HepG2 (cell line): ENCODE measurements around the gene CHST11. TPM values are rescaled to one million over a fixed set of nuclear protein-coding genes. Genes with fewer than 3 reads are reported as not detected.

Source experiments
- ATAC-seq: fragments of 200-7000 bp; cut with Tn5 transposase; 3 replicates; pipeline ENCODE4 v1.9.1; 2020; ENCODE audit warnings: mild to moderate bottlenecking, moderate library complexity
- BruUV-seq: library from RNA; stranded (reverse); fragments of 400-500 nt; replicated peaks from 2 replicates; lab custom pipeline; 2021; lab: Mats Ljungman, UMichigan
- CTCF ChIA-PET: fragments of 300-600 bp; formaldehyde crosslinking; extraction: SDS; loops from one replicate; lab custom pipeline; 2021; ENCODE audit warnings: low total read pairs, inconsistent platforms, low intra/inter-chr PET ratio; lab: Yijun Ruan, JAX
- POLR2A ChIA-PET: fragments of 350-600 bp; sonication (Branson Sonifier 250); formaldehyde crosslinking; loops from one replicate; lab custom pipeline; 2020; ENCODE audit warnings: antibody characterized with exemption, inconsistent platforms; lab: Yijun Ruan, JAX
- DNase-seq: peaks from one replicate; pipeline ENCODE4 v3.0.0-alpha.2; 2015; ENCODE audit warnings: low spot score
- FAIRE-seq: peaks from 3 replicates; lab custom pipeline; 2011; peaks lifted over from hg19 to GRCh38; lab: Jason Lieb, UNC
- H2AFZ ChIP-seq: one replicate; pipeline ENCODE4 v1.6.1; 2011; ENCODE audit warnings: low read length, inconsistent platforms
- H3K27ac ChIP-seq: fragments of 300-600 bp; 3 replicates; pipeline ENCODE4 v1.8.0; 2011; ENCODE audit warnings: mixed run types, mild to moderate bottlenecking, mixed read lengths, low read length, inconsistent platforms; ENCODE audit not compliant: insufficient read depth; ENCODE audit errors: extremely low read length
- H3K27me3 ChIP-seq, 2 experiments: fragments of 200-600 bp in 1 of 2; 2 replicates in 1 of 2; 3 replicates in 1 of 2; pipeline versions ENCODE4 v1.6.0 to v1.8.0; 2011; ENCODE audit warnings: low read length in 2 of 2, mild to moderate bottlenecking in 2 of 2, moderate library complexity in 2 of 2, inconsistent platforms in 1 of 2; ENCODE audit not compliant: insufficient read depth in 2 of 2, control insufficient read depth in 1 of 2
- H3K36me3 ChIP-seq, 2 experiments: fragments of 200-600 bp in 1 of 2; replicated peaks in 1 of 2; 2 replicates in 1 of 2; 3 replicates in 1 of 2; pipeline versions ENCODE4 v1.5.1 to v1.8.0; 2011; ENCODE audit warnings: low read length in 2 of 2, inconsistent platforms in 1 of 2; ENCODE audit not compliant: insufficient read depth in 2 of 2, control insufficient read depth in 1 of 2
- H3K4me1 ChIP-seq: 2 replicates; pipeline ENCODE4 v1.5.1; 2012; ENCODE audit warnings: low read length, inconsistent platforms; ENCODE audit not compliant: insufficient read depth
- H3K4me2 ChIP-seq: 2 replicates; pipeline ENCODE4 v1.6.0; 2011; ENCODE audit warnings: low read depth, low read length, inconsistent platforms
- H3K4me3 ChIP-seq, 3 experiments: fragments of 200-600 bp in 1 of 3; sonication (generic), shearing (Covaris generic) in 1 of 3; replicated peaks in 1 of 3; 2 replicates each; pipeline ENCODE4 v1.5.1; 2011 to 2016; ENCODE audit warnings: low read length in 3 of 3, inconsistent platforms in 2 of 3, low read depth in 2 of 3, mild to moderate bottlenecking in 2 of 3, control low read depth in 1 of 3, mixed read lengths in 1 of 3; ENCODE audit not compliant: insufficient read depth in 1 of 3
- H3K79me2 ChIP-seq: one replicate; pipeline ENCODE4 v1.6.1; 2011; ENCODE audit warnings: low read length, inconsistent platforms; ENCODE audit not compliant: insufficient read depth
- H3K9ac ChIP-seq: 2 replicates; pipeline ENCODE4 v1.6.0; 2011; ENCODE audit warnings: mild to moderate bottlenecking, low read depth, low read length, inconsistent platforms; ENCODE audit not compliant: insufficient read depth
- H3K9me3 ChIP-seq: 2 replicates; pipeline ENCODE4 v1.5.1; 2012; ENCODE audit warnings: mild to moderate bottlenecking, low read length
- H4K20me1 ChIP-seq: 2 replicates; pipeline ENCODE4 v1.6.0; 2011; ENCODE audit warnings: inconsistent platforms, mild to moderate bottlenecking, low read length, moderate library complexity; ENCODE audit not compliant: insufficient read depth
- AFF4 ChIP-seq: sonication (generic); formaldehyde crosslinking; IDR thresholded peaks from 2 replicates; pipeline ENCODE4 v1.4.0; 2020; ENCODE audit warnings: missing genetic modification reagents
- CAMTA2 ChIP-seq: sonication (generic); formaldehyde crosslinking; IDR thresholded peaks from 2 replicates; pipeline ENCODE4 v1.4.0; 2020; ENCODE audit warnings: mild to moderate bottlenecking, missing genetic modification reagents, borderline replicate concordance
- KMT2A ChIP-seq: sonication (generic); formaldehyde crosslinking; IDR thresholded peaks from 2 replicates; pipeline ENCODE4 v1.4.0; 2020; ENCODE audit warnings: missing genetic modification reagents
- MLXIP ChIP-seq: sonication (generic); formaldehyde crosslinking; IDR thresholded peaks from 2 replicates; pipeline ENCODE4 v1.9.0; 2021; ENCODE audit warnings: missing genetic modification reagents, borderline replicate concordance
- PBX3 ChIP-seq: sonication (generic); formaldehyde crosslinking; IDR thresholded peaks from 2 replicates; pipeline ENCODE4 v1.8.1; 2023; ENCODE audit warnings: missing genetic modification reagents, inconsistent platforms, borderline replicate concordance
- RFX5 ChIP-seq: IDR thresholded peaks from 2 replicates; pipeline ENCODE4 v1.6.1; 2011; ENCODE audit warnings: low read depth, low read length, improper control_type of control experiment
- SRSF9 ChIP-seq: fragments of 200-400 bp; formaldehyde crosslinking; IDR thresholded peaks from 2 replicates; pipeline ENCODE4 v1.6.1; 2018; ENCODE audit warnings: borderline replicate concordance, mild to moderate bottlenecking, low read depth, low read length; ENCODE audit not compliant: insufficient read depth, poor library complexity, severe bottlenecking
- U2AF2 ChIP-seq: fragments of 200-400 bp; formaldehyde crosslinking; IDR thresholded peaks from 2 replicates; pipeline ENCODE4 v1.6.1; 2017; ENCODE audit warnings: low read depth, mild to moderate bottlenecking, low read length
- ZFP36L1 ChIP-seq: sonication (generic); formaldehyde crosslinking; IDR thresholded peaks from 2 replicates; pipeline ENCODE4 v1.8.0; 2022; ENCODE audit warnings: mild to moderate bottlenecking, missing genetic modification reagents, moderate library complexity
- ZFP91 ChIP-seq: sonication (generic); formaldehyde crosslinking; IDR thresholded peaks from 2 replicates; pipeline ENCODE4 v1.9.0; 2022; ENCODE audit warnings: missing genetic modification reagents, mild to moderate bottlenecking, borderline replicate concordance
- ZNF510 ChIP-seq: sonication (generic); formaldehyde crosslinking; IDR thresholded peaks from 2 replicates; pipeline ENCODE4 v1.4.0; 2020; ENCODE audit warnings: low read depth, mild to moderate bottlenecking, missing genetic modification reagents
- ZNF776 ChIP-seq: sonication (generic); formaldehyde crosslinking; IDR thresholded peaks from 2 replicates; pipeline ENCODE4 v1.4.0; 2020; ENCODE audit warnings: mild to moderate bottlenecking, missing genetic modification reagents
- ZNF780A ChIP-seq: sonication (generic); formaldehyde crosslinking; IDR thresholded peaks from 2 replicates; pipeline ENCODE4 v1.8.0; 2022; ENCODE audit warnings: mild to moderate bottlenecking, missing genetic modification reagents, moderate library complexity
- WGBS: methylation state at CpG from one replicate; pipeline ENCODE4 v1.1.6; 2017; ENCODE audit warnings: low lambda C conversion rate; 5-methylcytosine and 5-hydroxymethylcytosine counted together
- in situ Hi-C: cut with HindIII; loops from 2 replicates; pipeline ENCODE4 v1.10.0; 2017; ENCODE audit warnings: low pct_unique_long_range_greater_than_20kb; ENCODE audit not compliant: extremely low pct_ligation_motif_present
- intact Hi-C: fragments of 100-400 bp; cut with micrococcal nuclease; formaldehyde crosslinking; loops from one replicate; pipeline ENCODE4 v1.10.0; 2022; ENCODE audit not compliant: unreplicated experiment
- polyA plus RNA-seq, 8 experiments: library from polyadenylated mRNA; depleted of rRNA in 3 of 8; stranded (reverse) in 7 of 8; unstranded in 1 of 8; fragments of >200 nt; fragmentation: Illumina TruSeq in 4 of 8; extraction: Trizol in 4 of 8; gene quantifications; 2 replicates each; pipeline versions ENCODE4 v1.2.1 to v1.2.3, GENCODE V29; 2011 to 2016; ENCODE audit warnings: low read depth in 4 of 8, missing spikeins in 1 of 8, mixed read lengths in 1 of 8; ENCODE audit not compliant: insufficient read depth in 1 of 8
- total RNA-seq, 5 experiments: library from RNA; depleted of rRNA; stranded (reverse); fragments of >200 nt; fragmentation: Illumina TruSeq; extraction: Trizol; gene quantifications; 2 replicates each; pipeline ENCODE4 v1.2.3, GENCODE V29; 2016; ENCODE audit warnings: low read depth in 1 of 5
- TF ChIP-seq, protein P1 (sequence below): sonication (generic); formaldehyde crosslinking; IDR thresholded peaks from 2 replicates; pipeline ENCODE4 v1.5.1; 2020; ENCODE audit warnings: missing genetic modification reagents, mild to moderate bottlenecking, borderline replicate concordance

Gene CHST11
- total and polyA plus RNA-seq, 2 of the 13 experiments (the other 11 are each of a cell fraction or from before 2014, with no cell fraction given) = 0.15 TPM; not detected in 1

DNA sequence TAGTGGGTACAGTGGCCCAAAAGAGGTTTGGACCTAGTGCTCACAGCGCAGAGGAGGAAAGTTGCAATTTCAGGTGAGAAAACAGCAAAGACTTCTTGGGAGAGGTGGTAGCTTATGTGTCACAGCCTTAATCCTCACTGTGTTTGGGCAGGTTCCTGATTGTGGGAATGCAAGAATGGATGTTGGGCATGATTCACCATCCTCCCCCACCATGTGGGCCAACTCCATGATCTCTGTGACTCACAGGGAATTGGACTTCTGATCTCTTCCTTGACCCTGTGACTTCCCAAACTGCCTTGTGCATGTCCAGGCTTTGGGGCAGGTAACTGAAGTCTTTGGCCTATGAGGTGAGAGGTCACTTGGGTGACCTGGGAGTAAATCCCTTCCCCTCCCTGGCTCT, 1.8 kb upstream of the CHST11 start:
- Histone ChIP-seq H3K9me3 (no peaks in the 10 kb centered on the region), H3K4me3 (no peak overlapping the region), H3K27ac (no peak overlapping the region), H4K20me1 (no peaks in the 10 kb centered on the region), H3K4me1 (no peaks in the 10 kb centered on the region), H3K79me2 (no peaks in the 10 kb centered on the region), H3K4me2 (no peak overlapping the region), H2AFZ (no peak overlapping the region), H3K36me3 (no peaks in the 10 kb centered on the region), H3K9ac (no peak overlapping the region), H3K27me3 (peaks cover 8 to 58% of the 10 kb centered on the region in 2 experiments; a peak in 4 of 5 replicates)
- CTCF ChIA-PET = no interaction called here
- in situ Hi-C loops = no loop called here
- no peak for ATAC-seq
- 88% methylated on average over 1 of the region's 1 CpG for WGBS
- no TSS peak for BruUV-seq
- POLR2A ChIA-PET = no interaction called here
- intact Hi-C loops = no loop called here
- no peak for DNase-seq
- no peak for FAIRE-seq
- TF ChIP-seq CAMTA2 (CRISPR knock-in tag) (no peak), ZNF780A (CRISPR knock-in tag) (no peak), RFX5 (no peak), KMT2A (no peak), ZNF510 (CRISPR knock-in tag) (no peak), ZNF776 (CRISPR knock-in tag) (no peak), MLXIP (CRISPR knock-in tag) (no peak), ZFP36L1 (CRISPR knock-in tag) (no peak), ZFP91 (CRISPR knock-in tag) (no peak), AFF4 (CRISPR knock-in tag) (no peak), U2AF2 (no peak), PBX3 (no peak), SRSF9 (no peak)
- TF ChIP-seq, protein P1, sequence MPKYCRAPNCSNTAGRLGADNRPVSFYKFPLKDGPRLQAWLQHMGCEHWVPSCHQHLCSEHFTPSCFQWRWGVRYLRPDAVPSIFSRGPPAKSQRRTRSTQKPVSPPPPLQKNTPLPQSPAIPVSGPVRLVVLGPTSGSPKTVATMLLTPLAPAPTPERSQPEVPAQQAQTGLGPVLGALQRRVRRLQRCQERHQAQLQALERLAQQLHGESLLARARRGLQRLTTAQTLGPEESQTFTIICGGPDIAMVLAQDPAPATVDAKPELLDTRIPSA (CRISPR knock-in tag) = no peak
